ENCODE measurements around the gene CC2D1B. TPM values are rescaled to one million over a fixed set of nuclear protein-coding genes. Genes with fewer than 3 reads are reported as not detected.

Gene CC2D1B
- 70.7 and 71.4 TPM in 2 replicates for total RNA-seq

- intact Hi-C loops (cut with micrococcal nuclease), result loop anchor here (1.0 to 5.0 kb wide), 20 partner anchors 38 to 1579 kb away; partner anchors contain the start of genes BTF3L4, CPT2, EPS15 and IFT25
These were observed at the start of gene CC2D1B for GRCh38 chr1:52365746-52366516. Gene CC2D1B (minus strand): TSS chr1:52366205. CDS start chr1:52364620, 1,585 bp downstream.

DNA sequence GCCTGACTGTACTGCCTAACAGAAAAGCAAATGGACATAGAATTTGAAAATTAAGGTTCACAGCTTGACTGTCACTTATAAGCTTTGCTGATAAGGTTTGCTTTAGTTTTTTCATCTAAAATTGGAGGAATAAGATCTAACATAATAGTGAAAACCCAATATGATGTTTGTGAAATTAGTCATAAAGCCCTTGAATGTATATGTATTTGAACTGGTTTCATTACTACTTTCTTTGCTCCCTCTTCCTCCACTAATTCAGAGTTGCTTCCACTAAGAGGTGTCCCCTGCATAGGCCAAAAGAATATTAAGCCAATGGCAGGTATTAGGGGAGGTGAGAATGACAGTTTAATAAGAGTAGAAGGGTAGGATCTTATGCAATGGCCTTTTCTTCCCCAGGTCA is 48.9 kb upstream of the CC2D1B start:
- intact Hi-C loops (cut with micrococcal nuclease), result no loop called here

- intact Hi-C loops (cut with micrococcal nuclease), result no loop called here
These were observed 47.5 kb upstream of the CC2D1B start for GRCh38 chr1:52413410-52413989.

- intact Hi-C loops (cut with micrococcal nuclease), result loop anchor here (1.0 to 10.0 kb wide), 15 partner anchors 19 to 922 kb away; partner anchors contain the start of genes CC2D1B, CPT2, ECHDC2 and GPX7
These were observed 39.0 kb upstream of the CC2D1B start for GRCh38 chr1:52404975-52405338.

DNA sequence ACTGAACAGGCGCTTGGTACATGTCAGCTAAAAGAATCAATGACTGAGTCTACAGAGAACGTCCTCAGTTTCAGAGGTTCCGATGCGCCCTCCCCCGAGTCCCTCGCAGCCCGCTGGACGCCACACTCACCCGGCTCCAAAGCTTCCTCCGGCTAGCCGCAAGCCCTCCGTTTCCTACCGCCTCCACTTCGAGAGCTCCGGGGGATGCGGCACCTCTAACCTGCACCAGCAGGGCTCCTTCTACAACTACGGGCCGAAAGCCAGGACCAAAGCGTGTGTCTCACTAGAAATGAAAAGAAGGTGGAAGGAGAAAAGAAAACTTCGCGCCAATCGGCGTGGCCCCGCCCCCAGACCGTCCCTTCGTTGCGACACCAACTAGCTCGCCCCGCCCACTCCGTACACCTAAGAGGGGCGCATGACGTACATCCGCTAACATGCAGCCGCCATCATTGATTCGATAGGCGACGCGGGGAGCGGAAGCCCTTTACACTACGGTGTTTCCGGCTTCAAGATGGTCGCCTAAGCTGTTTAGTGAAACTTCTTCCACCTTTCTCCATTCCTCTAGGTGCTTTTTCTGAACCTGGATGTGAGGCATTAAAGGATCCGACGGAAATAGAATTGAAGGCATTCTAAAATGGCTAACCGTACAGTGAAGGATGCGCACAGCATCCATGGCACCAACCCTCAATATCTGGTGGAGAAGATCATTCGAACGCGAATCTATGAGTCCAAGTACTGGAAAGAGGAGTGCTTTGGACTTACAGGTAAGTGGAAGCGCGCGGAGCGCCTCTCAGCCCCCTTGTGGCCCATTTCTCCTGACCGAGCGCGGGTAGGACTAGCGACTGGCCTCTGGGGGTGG is 38.3 kb upstream of the CC2D1B start, which contains the start of the genes ORC1 and PRPF38A:
Gene ORC1, minus strand, starts transcription at position 308 of the 859 bp plus-strand sequence. CDS start 2,200 bp downstream, outside the sequence.
Gene PRPF38A, plus strand, starts transcription at position 487 of the 859 bp plus-strand sequence. Its CDS starts 148 bp downstream, at position 635.
- intact Hi-C loops (cut with micrococcal nuclease), result loop anchor here (1.0 to 10.0 kb wide), 15 partner anchors 20 to 923 kb away; partner anchors contain the start of genes CC2D1B, CPT2, ECHDC2 and GPX7

DNA sequence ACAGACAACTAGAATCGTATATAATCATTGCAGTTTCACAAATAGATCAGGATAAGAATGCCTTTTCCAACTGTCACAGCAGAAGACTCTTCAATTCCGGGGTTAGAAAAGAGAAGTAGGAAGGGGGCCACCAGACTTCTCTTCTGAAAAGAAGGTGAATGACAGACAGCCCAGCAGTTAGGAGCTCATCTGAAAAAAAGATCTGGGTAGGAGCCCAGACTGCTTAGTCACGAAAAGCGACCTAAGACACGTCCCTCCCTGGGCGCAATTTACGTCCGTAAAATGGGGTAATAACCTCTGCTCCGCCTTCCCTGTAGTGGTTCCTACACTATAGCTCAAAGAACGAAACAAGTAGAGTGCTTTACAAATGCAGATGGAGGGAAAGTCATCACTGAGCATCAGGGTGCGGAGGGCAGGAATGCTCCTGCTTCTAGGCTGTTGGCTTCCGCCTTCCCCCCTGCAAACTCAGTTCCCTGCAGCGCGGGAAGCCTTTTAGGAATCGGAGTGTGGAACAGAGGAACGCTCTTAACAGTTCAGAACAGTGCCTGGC is 37.6 kb upstream of the CC2D1B start:
- intact Hi-C loops (cut with micrococcal nuclease), result loop anchor here (1.0 to 10.0 kb wide), 17 partner anchors 21 to 924 kb away; partner anchors contain the start of genes CC2D1B, CPT2, ECHDC2 and GPX7

GRCh38 chr1:52402860-52403240 is 36.8 kb upstream of the CC2D1B start:
- intact Hi-C loops (cut with micrococcal nuclease), result loop anchor here (1.0 to 10.0 kb wide), 6 partner anchors 258 to 924 kb away; partner anchors contain the start of genes CPT2, ECHDC2, KTI12 and LRP8

- intact Hi-C loops (cut with micrococcal nuclease), result loop anchor here (5.0 to 10.0 kb wide), 4 partner anchors 255 to 927 kb away; partner anchors contain the start of genes CPT2, ECHDC2, LRP8 and SCP2
These were observed 34.1 kb upstream of the CC2D1B start for GRCh38 chr1:52400131-52400530.

DNA sequence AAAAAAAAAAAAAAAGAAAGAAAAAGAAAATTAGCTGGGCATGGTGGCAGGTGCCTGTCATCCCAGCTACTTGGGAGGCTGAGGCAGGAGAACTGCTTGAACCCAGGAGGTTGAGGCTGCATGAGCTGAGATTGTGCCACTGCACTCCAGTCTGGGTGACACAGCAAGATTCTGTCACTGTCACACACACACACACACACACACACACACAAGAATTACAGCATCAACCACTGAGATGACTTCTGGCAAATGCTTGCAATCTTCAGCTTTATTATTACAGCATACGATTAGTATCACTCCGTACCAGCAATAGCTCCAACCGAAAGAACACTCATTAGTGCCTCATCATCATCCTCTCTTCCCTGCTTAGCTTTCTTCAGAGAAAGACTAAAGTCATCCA is 33.6 kb upstream of the CC2D1B start:
- intact Hi-C loops (cut with micrococcal nuclease), result loop anchor here (5.0 to 10.0 kb wide), 4 partner anchors 255 to 928 kb away; partner anchors contain the start of genes CPT2, ECHDC2, LRP8 and SCP2

- intact Hi-C loops (cut with micrococcal nuclease), result no loop called here
These were observed 27.2 kb upstream of the CC2D1B start for GRCh38 chr1:52393174-52393573.

- intact Hi-C loops (cut with micrococcal nuclease), result no loop called here
These were observed 20.5 kb upstream of the CC2D1B start for GRCh38 chr1:52386458-52386857.

DNA sequence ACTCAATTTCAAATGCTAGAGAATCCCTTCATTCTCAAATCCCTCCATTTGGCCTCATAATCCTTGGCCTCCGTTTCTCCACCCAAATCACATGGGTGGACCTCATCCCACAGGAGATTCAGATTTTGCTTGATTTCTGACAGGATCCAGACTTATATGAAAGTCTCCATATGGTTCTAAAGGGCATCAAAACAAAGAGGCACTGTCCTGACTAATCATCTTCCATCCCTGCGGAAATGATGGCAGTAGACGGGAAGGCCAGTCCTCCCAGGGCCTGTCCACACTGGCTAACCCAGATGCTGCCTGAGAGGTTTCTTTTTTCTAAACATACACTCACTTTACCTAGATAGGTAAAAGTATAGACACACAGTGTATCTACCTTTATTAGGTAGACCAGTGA is 19.4 kb upstream of the CC2D1B start:
- intact Hi-C loops (cut with micrococcal nuclease), result no loop called here

- intact Hi-C loops (cut with micrococcal nuclease), result loop anchor here (5.0 kb wide), 4 partner anchors 557 to 1133 kb away; partner anchors contain the start of genes CPT2, EPS15, RNF11 and SCP2
These were observed 3.8 kb upstream of the CC2D1B start for GRCh38 chr1:52369851-52370250.

- intact Hi-C loops (cut with micrococcal nuclease), result loop anchor here (1.0 to 5.0 kb wide), 5 partner anchors 227 to 1131 kb away; partner anchors contain the start of genes CPT2, EPS15, RNF11 and SCP2
These were observed 2.6 kb upstream of the CC2D1B start for GRCh38 chr1:52368383-52369172.

GRCh38 chr1:52367272-52367671 is 1.3 kb upstream of the CC2D1B start:
- intact Hi-C loops (cut with micrococcal nuclease), result loop anchor here (2.0 to 5.0 kb wide), 7 partner anchors 336 to 1578 kb away; partner anchors contain the start of genes CPT2, EPS15, IFT25 and RNF11

DNA sequence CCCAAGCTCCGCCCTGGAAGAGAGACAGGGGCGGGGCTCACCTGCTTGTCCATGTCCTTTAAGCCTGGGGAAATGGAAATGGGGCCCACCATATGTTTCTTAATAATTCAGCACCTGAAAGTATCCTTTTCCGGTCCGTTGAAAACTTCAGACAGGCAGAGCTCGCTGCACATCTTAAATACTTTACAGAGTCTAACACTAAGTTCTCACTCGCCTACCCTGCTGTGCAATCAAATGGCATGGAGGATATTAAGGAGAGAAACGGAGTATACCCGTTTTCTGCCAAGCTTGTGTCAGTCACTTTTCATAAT is 467 bp upstream of the CC2D1B start:
- intact Hi-C loops (cut with micrococcal nuclease), result loop anchor here (1.0 to 5.0 kb wide), 20 partner anchors 38 to 1578 kb away; partner anchors contain the start of genes BTF3L4, CPT2, EPS15 and IFT25

GRCh38 chr1:52365071-52365745 is 797 bp downstream of the CC2D1B start:
- intact Hi-C loops (cut with micrococcal nuclease), result loop anchor here (5.0 kb wide), 4 partner anchors 562 to 1128 kb away; partner anchors contain the start of genes CPT2, EPS15, RNF11 and SCP2

GRCh38 chr1:52364235-52364839 is 1.7 kb downstream of the CC2D1B start:
- intact Hi-C loops (cut with micrococcal nuclease), result no loop called here

All from T-helper 1 cell treated with Interleukin-12 subunit alpha and Interleukin-12 subunit beta and Interleukin-4 antibody, amounts not matched to agents 30 ng/mL and 1 ng/mL, for 36 hours (primary cell).